Lung (tissue), 12 donors: ENCODE results near the gene ENTHD1. TPM values are rescaled to one million over a fixed set of nuclear protein-coding genes. Genes with fewer than 3 reads are reported as not detected.

Source experiments
- ATAC-seq: fragments of 200-7000 bp; cut with Tn5 transposase; one replicate; pipeline ENCODE4 v1.9.1; 2020; ENCODE audit warnings: moderate number of reproducible peaks; ENCODE audit not compliant: insufficient read depth, low FRiP score
- DNase-seq, 3 donors: peaks; one replicate each; pipeline ENCODE4 v3.0.0-alpha.2; 2013 to 2017
- H3K27ac ChIP-seq, 2 donors: one replicate each; pipeline ENCODE4 v1.5.1; 2013; ENCODE audit warnings: mild to moderate bottlenecking in 2 of 2, moderate library complexity in 2 of 2, control low read depth in 1 of 2, inconsistent platforms in 1 of 2, low read depth in 1 of 2, low read length in 1 of 2
- H3K27me3 ChIP-seq, 3 donors: one replicate each; pipeline ENCODE4 v1.5.1; 2013; ENCODE audit warnings: low read length in 2 of 3; ENCODE audit not compliant: control insufficient read depth in 3 of 3, insufficient read depth in 3 of 3
- H3K36me3 ChIP-seq, 4 donors: one replicate each; pipeline ENCODE4 v1.5.1; 2013; ENCODE audit warnings: low read length in 4 of 4, mild to moderate bottlenecking in 1 of 4, moderate library complexity in 1 of 4; ENCODE audit not compliant: control insufficient read depth in 4 of 4, insufficient read depth in 4 of 4
- H3K4me1 ChIP-seq, 5 donors: one replicate each; pipeline ENCODE4 v1.5.1; 2013; ENCODE audit warnings: low read length in 5 of 5, mild to moderate bottlenecking in 2 of 5, moderate library complexity in 1 of 5; ENCODE audit not compliant: control insufficient read depth in 5 of 5, insufficient read depth in 5 of 5
- H3K4me3 ChIP-seq: one replicate; pipeline ENCODE4 v1.5.1; 2013; ENCODE audit warnings: mild to moderate bottlenecking, control low read depth, moderate library complexity
- H3K9ac ChIP-seq, 2 donors: one replicate each; pipeline ENCODE4 v1.5.1; 2013; ENCODE audit warnings: low read length in 2 of 2, control low read depth in 1 of 2; ENCODE audit not compliant: insufficient read depth in 1 of 2
- H3K9me3 ChIP-seq, 4 donors: one replicate each; pipeline ENCODE4 v1.5.1; 2013; ENCODE audit warnings: low read length in 3 of 4, mild to moderate bottlenecking in 1 of 4, moderate library complexity in 1 of 4; ENCODE audit not compliant: control insufficient read depth in 4 of 4, insufficient read depth in 3 of 4
- CTCF ChIP-seq: IDR thresholded peaks from 2 replicates; pipeline ENCODE4 v1.5.1; 2012; ENCODE audit warnings: mild to moderate bottlenecking; ENCODE audit errors: control extremely low read depth, extremely low read depth
- WGBS, 2 donors: extraction: QIAGEN DNeasy Blood & Tissue Kit; methylation state at CpG; one replicate each; pipeline ENCODE4 v1.1.7; 2013; 5-methylcytosine and 5-hydroxymethylcytosine counted together
- polyA plus RNA-seq, 2 donors: library from polyadenylated mRNA; stranded (reverse); fragments of 200-250 nt; gene quantifications; one replicate each; pipeline ENCODE4 v1.2.1, GENCODE V29; 2013
- total RNA-seq, 2 donors: library from RNA; depleted of rRNA in 1 of 2; stranded (reverse); fragments of >200 nt in 1 of 2; gene quantifications; one replicate each; pipeline ENCODE4 v1.2.1, GENCODE V29; 2014 to 2021
- donor health status: control.
- donor health status: control.
- donor health status: Bipolar disorder and iron deficiency.
- donor health status: healthy.
- donor health status: DM: yes; HTN: yes; CAD: no.

ENTHD1 gene
- total and polyA plus RNA-seq, 4 donors: 0.04 to 0.15 TPM; not detected in 2

GRCh38 chr22:39935612-39936011 is 42.1 kb upstream of the ENTHD1 start:
- ATAC-seq (no peak), DNase-seq (no peak)
- no peaks in the 10 kb centered on the region for H3K36me3 ChIP-seq
- H3K9ac ChIP-seq: no peak overlapping the region
- H3K27me3 ChIP-seq: peaks cover 0 to 41% (median 10%) of the 10 kb centered on the region in 3 donors
- WGBS, 2 donors: 65 to 72% methylated on average over 6 of the region's 6 CpGs
- H3K9me3 ChIP-seq: no peaks in the 10 kb centered on the region
- no peak overlapping the region for H3K4me3 ChIP-seq
- H3K4me1 ChIP-seq: no peaks in the 10 kb centered on the region
- H3K27ac ChIP-seq: no peak overlapping the region
- TF ChIP-seq CTCF: no peak

GRCh38 chr22:39935116-39935515 is 41.6 kb upstream of the ENTHD1 start:
- H3K4me3 ChIP-seq: no peak overlapping the region
- ATAC-seq (no peak), DNase-seq (no peak)
- no peak overlapping the region for H3K9ac ChIP-seq
- H3K36me3 ChIP-seq: no peaks in the 10 kb centered on the region
- no peak for TF ChIP-seq CTCF
- H3K4me1 ChIP-seq: no peaks in the 10 kb centered on the region
- peaks cover 0 to 43% (median 10%) of the 10 kb centered on the region in 3 donors for H3K27me3 ChIP-seq
- no peaks in the 10 kb centered on the region for H3K9me3 ChIP-seq
- no peak overlapping the region for H3K27ac ChIP-seq
- 61 to 79% methylated on average over 4 of the region's 4 CpGs for WGBS, 2 donors

GRCh38 chr22:39933741-39934140 is 40.2 kb upstream of the ENTHD1 start:
- TF ChIP-seq CTCF: no peak
- Histone ChIP-seq H3K9ac (no peak overlapping the region), H3K9me3 (no peaks in the 10 kb centered on the region), H3K36me3 (no peaks in the 10 kb centered on the region), H3K27ac (no peak overlapping the region), H3K4me1 (peaks cover 0 to 10% (median 0%) of the 10 kb centered on the region in 5 donors), H3K27me3 (peaks cover 0 to 43% (median 10%) of the 10 kb centered on the region in 3 donors), H3K4me3 (no peak overlapping the region)
- DNase-seq (no peak), ATAC-seq (no peak)
- WGBS, 2 donors: 78 to 80% methylated on average over 8 of the region's 8 CpGs
